GM18867 (cell line): ENCODE data around the gene M1AP.

ENCODE experiments used
- ATAC-seq: cut with Tn5 transposase; IDR thresholded peaks from one replicate; pipeline ENCODE4 v1.9.1; 2021; ENCODE audit warnings: mild to moderate bottlenecking, moderate library complexity; ENCODE audit not compliant: unreplicated experiment

The M1AP gene

GRCh38 chr2:74507926-74508520 lies 140.1 kb downstream of the M1AP start:
- ATAC-seq: peak; percentile 6
